Measurements from ENCODE around the gene PHPT1. TPM values are rescaled to one million over a fixed set of nuclear protein-coding genes. Genes with fewer than 3 reads are reported as not detected.
"Not testable (repeated sequence)": the region's sequence is repeated elsewhere in the genome, so short reads cannot be mapped to it uniquely, and the experiment has no call there.

PHPT1 gene
- 100 to 1,000 TPM; 127 to 212 (median 166) TPM for polyA plus RNA-seq

- peak; percentile 98 for DNase-seq
- peaks cover 23 to 39% (median 31%) of the 10 kb centered on the region in 3 donors for H3K27me3 Mint-ChIP-seq (ENCODE audit: low read depth in 3 of 3)
- H3K4me3 Mint-ChIP-seq, result peak within 1 kb of the TSS; percentile 87 to 93 (median 89)
- peak within 1 kb of the TSS; percentile 55 to 92 (median 90) for H3K27ac Mint-ChIP-seq
- no peaks in the 10 kb centered on the region for H3K9me3 Mint-ChIP-seq
- peaks cover 7 to 15% of the 10 kb centered on the region in 2 donors for H3K4me1 Mint-ChIP-seq
- peaks cover 0 to 3% (median 0%) of the 10 kb centered on the region in 3 donors for H3K36me3 Mint-ChIP-seq
Observed at GRCh38 chr9:136849038-136849959, at the start of gene PHPT1. Gene PHPT1, plus strand, starts transcription at chr9:136849409. Its CDS starts 22 bp downstream, at chr9:136849431.

GRCh38 chr9:136799854-136800657 is 49.2 kb upstream of the PHPT1 start:
- Mint-ChIP-seq H3K36me3 (no peaks in the 10 kb centered on the region), H3K27me3 (ENCODE audit: low read depth in 3 of 3) (peaks cover 6 to 16% (median 10%) of the 10 kb centered on the region in 3 donors), H3K27ac (peak overlapping the region in 3 of 6 donors; percentile 24 to 81 (median 48)), H3K4me3 (peak overlapping the region; percentile 73 to 88 (median 84)), H3K9me3 (no peaks in the 10 kb centered on the region), H3K4me1 (peaks cover 11 to 14% of the 10 kb centered on the region in 2 donors)
- peak; percentile 66 to 74 (median 73) for DNase-seq

- peaks cover 20 to 24% of the 10 kb centered on the region in 2 donors for H3K4me1 Mint-ChIP-seq
- H3K9me3 Mint-ChIP-seq, result no peaks in the 10 kb centered on the region
- H3K27ac Mint-ChIP-seq, result no peak overlapping the region
- peak overlapping the region in 1 of 5 donors; percentile 14 for H3K4me3 Mint-ChIP-seq
- H3K27me3 Mint-ChIP-seq (ENCODE audit: low read depth in 3 of 3), result peaks cover 10 to 13% (median 12%) of the 10 kb centered on the region in 3 donors
- H3K36me3 Mint-ChIP-seq, result no peaks in the 10 kb centered on the region
- DNase-seq, result no peak
Observed at GRCh38 chr9:136802321-136802720, 46.9 kb upstream of the PHPT1 start.

GRCh38 chr9:136803009-136803550 is 46.1 kb upstream of the PHPT1 start:
- H3K4me3 Mint-ChIP-seq, H3K9me3 Mint-ChIP-seq: not testable (repeated sequence)
- H3K27me3 Mint-ChIP-seq (ENCODE audit: low read depth in 3 of 3), result peaks cover 13 to 16% (median 16%) of the 10 kb centered on the region in 3 donors

GRCh38 chr9:136803551-136804508 is 45.4 kb upstream of the PHPT1 start:
- Mint-ChIP-seq H3K36me3 (no peaks in the 10 kb centered on the region), H3K4me1 (peaks cover 22 to 29% of the 10 kb centered on the region in 2 donors), H3K9me3 (no peaks in the 10 kb centered on the region), H3K27me3 (ENCODE audit: low read depth in 3 of 3) (peaks cover 13 to 19% (median 18%) of the 10 kb centered on the region in 3 donors), H3K27ac (no peak overlapping the region), H3K4me3 (peak overlapping the region in 1 of 5 donors; percentile 6)
- DNase-seq, result no peak

More at GRCh38 chr9:136803009-136803550, 46.1 kb upstream of the PHPT1 start:
- peaks cover 20 to 26% of the 10 kb centered on the region in 2 donors for H3K4me1 Mint-ChIP-seq
- not testable (repeated sequence) for H3K36me3 Mint-ChIP-seq, H3K27ac Mint-ChIP-seq, DNase-seq

GRCh38 chr9:136804509-136805206 is 44.6 kb upstream of the PHPT1 start:
- DNase-seq, result no peak
- Mint-ChIP-seq H3K36me3 (no peaks in the 10 kb centered on the region), H3K27ac (no peak overlapping the region), H3K4me1 (peaks cover 29 to 37% of the 10 kb centered on the region in 2 donors), H3K27me3 (ENCODE audit: low read depth in 3 of 3) (peaks cover 15 to 22% (median 19%) of the 10 kb centered on the region in 3 donors), H3K4me3 (no peak overlapping the region), H3K9me3 (no peaks in the 10 kb centered on the region)

GRCh38 chr9:136805207-136805740 is 43.9 kb upstream of the PHPT1 start:
- Mint-ChIP-seq H3K36me3 (no peaks in the 10 kb centered on the region), H3K27ac (no peak overlapping the region), H3K4me3 (peak overlapping the region in 3 of 5 donors; percentile 25 to 38 (median 29)), H3K4me1 (peaks cover 33 to 39% of the 10 kb centered on the region in 2 donors), H3K27me3 (ENCODE audit: low read depth in 3 of 3) (peaks cover 14 to 20% (median 19%) of the 10 kb centered on the region in 3 donors), H3K9me3 (no peaks in the 10 kb centered on the region)
- no peak for DNase-seq

GRCh38 chr9:136806067-136806466 is 43.1 kb upstream of the PHPT1 start:
- no peak for DNase-seq
- Mint-ChIP-seq H3K4me3 (peak overlapping the region in 4 of 5 donors; percentile 86 to 93 (median 90)), H3K4me1 (peaks cover 29 to 35% of the 10 kb centered on the region in 2 donors), H3K36me3 (peaks cover 0 to 3% (median 0%) of the 10 kb centered on the region in 3 donors), H3K27ac (peak overlapping the region in 2 of 6 donors; percentile 93 to 97), H3K9me3 (no peaks in the 10 kb centered on the region), H3K27me3 (ENCODE audit: low read depth in 3 of 3) (peaks cover 12 to 16% (median 14%) of the 10 kb centered on the region in 3 donors)

GRCh38 chr9:136806631-136807201 is 42.5 kb upstream of the PHPT1 start:
- DNase-seq, result no peak
- Mint-ChIP-seq H3K4me3 (peak overlapping the region; percentile 86 to 95 (median 91)), H3K4me1 (peaks cover 26 to 35% of the 10 kb centered on the region in 2 donors)

GRCh38 chr9:136807281-136808074 is 41.7 kb upstream of the PHPT1 start, which contains the start of gene RABL6:
Gene RABL6, plus strand, starts transcription at chr9:136807948. Its CDS starts 249 bp downstream, at chr9:136808197.
- H3K4me1 Mint-ChIP-seq, result peaks cover 31 to 38% of the 10 kb centered on the region in 2 donors
- H3K9me3 Mint-ChIP-seq, result no peaks in the 10 kb centered on the region
- H3K27ac Mint-ChIP-seq, result peak within 1 kb of the TSS; percentile 82 to 97 (median 92)
- peaks cover 0 to 3% (median 0%) of the 10 kb centered on the region in 3 donors for H3K36me3 Mint-ChIP-seq
- H3K4me3 Mint-ChIP-seq, result peak within 1 kb of the TSS; percentile 87 to 95 (median 91)
- peak; percentile 87 to 89 (median 89) for DNase-seq
- peaks cover 8 to 14% (median 9%) of the 10 kb centered on the region in 3 donors for H3K27me3 Mint-ChIP-seq (ENCODE audit: low read depth in 3 of 3)

More at GRCh38 chr9:136806631-136807201, 42.5 kb upstream of the PHPT1 start:
- Mint-ChIP-seq H3K27me3 (ENCODE audit: low read depth in 3 of 3) (peaks cover 11 to 16% (median 12%) of the 10 kb centered on the region in 3 donors), H3K27ac (peak overlapping the region in 4 of 6 donors; percentile 82 to 97 (median 95)), H3K36me3 (peaks cover 0 to 3% (median 0%) of the 10 kb centered on the region in 3 donors), H3K9me3 (no peaks in the 10 kb centered on the region)

Measured in immature natural killer cell (primary cell).